ENCODE measurements around the gene PCBP2.
"Not testable (repeated sequence)": the region's sequence is repeated elsewhere in the genome, so short reads cannot be mapped to it uniquely, and the experiment has no call there.

PCBP2 gene

DNA sequence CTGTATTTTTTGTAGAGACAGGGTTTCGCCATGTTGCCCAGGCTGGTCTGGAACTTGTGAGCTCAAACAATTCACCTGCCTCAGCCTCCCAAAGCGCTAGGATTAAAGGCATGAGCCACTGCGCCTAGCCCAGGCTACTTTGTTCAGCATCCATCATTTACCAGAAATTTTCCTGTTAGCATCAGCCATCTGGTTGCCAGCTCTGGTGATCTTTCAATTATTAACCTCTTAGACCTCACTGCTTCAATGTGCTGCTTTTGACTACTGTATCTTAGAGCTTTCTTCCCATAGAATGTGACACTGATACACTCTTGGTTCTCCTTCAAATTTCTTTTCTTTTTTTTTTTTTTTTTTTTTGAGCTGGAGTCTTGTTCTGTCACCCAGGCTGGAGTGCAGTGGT is 33.7 kb upstream of the PCBP2 start:
- TF ChIP-seq, protein P1, sequence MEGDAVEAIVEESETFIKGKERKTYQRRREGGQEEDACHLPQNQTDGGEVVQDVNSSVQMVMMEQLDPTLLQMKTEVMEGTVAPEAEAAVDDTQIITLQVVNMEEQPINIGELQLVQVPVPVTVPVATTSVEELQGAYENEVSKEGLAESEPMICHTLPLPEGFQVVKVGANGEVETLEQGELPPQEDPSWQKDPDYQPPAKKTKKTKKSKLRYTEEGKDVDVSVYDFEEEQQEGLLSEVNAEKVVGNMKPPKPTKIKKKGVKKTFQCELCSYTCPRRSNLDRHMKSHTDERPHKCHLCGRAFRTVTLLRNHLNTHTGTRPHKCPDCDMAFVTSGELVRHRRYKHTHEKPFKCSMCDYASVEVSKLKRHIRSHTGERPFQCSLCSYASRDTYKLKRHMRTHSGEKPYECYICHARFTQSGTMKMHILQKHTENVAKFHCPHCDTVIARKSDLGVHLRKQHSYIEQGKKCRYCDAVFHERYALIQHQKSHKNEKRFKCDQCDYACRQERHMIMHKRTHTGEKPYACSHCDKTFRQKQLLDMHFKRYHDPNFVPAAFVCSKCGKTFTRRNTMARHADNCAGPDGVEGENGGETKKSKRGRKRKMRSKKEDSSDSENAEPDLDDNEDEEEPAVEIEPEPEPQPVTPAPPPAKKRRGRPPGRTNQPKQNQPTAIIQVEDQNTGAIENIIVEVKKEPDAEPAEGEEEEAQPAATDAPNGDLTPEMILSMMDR (IDR thresholded peaks at IDR 0.05; ENCODE audit: borderline replicate concordance, insufficient read depth, low read depth, low read length), result no peak
- no peak overlapping the region for H3K4me3 ChIP-seq (ENCODE audit: low read depth, low read length)

DNA sequence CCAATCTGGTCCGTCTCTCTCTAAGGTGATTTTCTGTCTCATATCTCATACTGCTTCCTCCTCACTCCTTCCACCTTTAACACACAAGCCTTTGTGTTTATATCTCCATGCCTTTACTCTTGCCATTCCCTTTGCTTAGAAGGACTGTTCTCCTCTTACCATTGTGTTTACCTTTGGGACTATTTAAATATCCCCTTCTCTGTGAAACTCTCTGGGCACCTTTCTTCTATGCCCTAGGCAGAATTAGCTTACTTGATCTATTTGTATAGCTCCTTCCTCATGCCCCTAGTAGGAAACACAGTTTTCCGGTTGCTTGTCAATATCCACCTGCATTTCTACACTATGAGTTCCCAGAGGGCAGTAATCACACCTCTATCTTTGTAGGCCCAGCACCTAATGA is 32.1 kb upstream of the PCBP2 start:
- TF ChIP-seq, protein P1 (IDR thresholded peaks at IDR 0.05; ENCODE audit: borderline replicate concordance, insufficient read depth, low read depth, low read length), result no peak

DNA sequence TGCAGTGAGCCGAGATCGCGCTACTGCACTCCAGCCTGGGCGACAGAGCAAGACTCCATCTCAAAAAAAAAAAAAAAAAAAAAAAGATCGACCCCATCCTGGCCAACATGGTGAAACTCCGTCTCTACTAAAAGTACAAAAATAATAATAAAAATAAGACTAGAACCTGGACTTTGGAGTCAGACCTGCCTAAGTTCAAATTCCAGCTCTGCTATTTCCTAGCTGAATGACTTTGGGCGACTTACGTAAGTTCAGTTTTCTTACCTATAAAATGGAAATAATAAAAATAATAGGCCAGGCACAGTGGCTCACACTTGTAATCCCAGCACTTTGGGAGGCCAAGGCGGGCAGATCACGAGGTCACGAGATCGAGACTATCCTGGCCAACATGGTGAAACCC is 29.7 kb upstream of the PCBP2 start:
- H3K4me3 ChIP-seq (ENCODE audit: low read depth, low read length), result not testable (repeated sequence)

More for the DNA sequence above, 32.1 kb upstream of the PCBP2 start:
- no peak overlapping the region for H3K4me3 ChIP-seq (ENCODE audit: low read depth, low read length)

DNA sequence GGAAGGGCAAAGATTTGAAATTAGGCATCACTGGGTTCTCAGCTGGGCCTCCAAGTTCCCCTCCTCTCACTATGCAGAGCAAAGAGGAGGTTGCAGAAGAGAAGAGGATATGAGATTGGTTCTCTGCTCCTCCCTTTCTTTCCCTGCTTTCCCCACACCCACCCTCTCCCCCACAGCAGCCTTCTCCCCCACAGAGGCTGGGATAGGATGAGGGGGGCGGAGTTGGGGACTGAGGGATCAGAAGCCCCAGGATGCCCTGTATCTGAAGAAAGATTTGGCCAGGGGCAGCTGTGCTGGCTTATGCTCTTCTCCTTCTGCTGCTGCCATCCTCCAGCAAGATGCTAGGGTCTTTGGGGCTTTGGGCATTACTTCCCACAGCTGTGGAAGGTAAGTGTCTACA is 28.3 kb upstream of the PCBP2 start, which contains the start of gene AMHR2:
Gene AMHR2 (plus strand): TSS at position 259 of the 400 bp plus-strand sequence. CDS start 80 bp downstream, at position 339.
- TF ChIP-seq, protein P1 (IDR thresholded peaks at IDR 0.05; ENCODE audit: borderline replicate concordance, insufficient read depth, low read depth, low read length), result no peak
- no peak within 1 kb of the TSS for H3K4me3 ChIP-seq (ENCODE audit: low read depth, low read length)

DNA sequence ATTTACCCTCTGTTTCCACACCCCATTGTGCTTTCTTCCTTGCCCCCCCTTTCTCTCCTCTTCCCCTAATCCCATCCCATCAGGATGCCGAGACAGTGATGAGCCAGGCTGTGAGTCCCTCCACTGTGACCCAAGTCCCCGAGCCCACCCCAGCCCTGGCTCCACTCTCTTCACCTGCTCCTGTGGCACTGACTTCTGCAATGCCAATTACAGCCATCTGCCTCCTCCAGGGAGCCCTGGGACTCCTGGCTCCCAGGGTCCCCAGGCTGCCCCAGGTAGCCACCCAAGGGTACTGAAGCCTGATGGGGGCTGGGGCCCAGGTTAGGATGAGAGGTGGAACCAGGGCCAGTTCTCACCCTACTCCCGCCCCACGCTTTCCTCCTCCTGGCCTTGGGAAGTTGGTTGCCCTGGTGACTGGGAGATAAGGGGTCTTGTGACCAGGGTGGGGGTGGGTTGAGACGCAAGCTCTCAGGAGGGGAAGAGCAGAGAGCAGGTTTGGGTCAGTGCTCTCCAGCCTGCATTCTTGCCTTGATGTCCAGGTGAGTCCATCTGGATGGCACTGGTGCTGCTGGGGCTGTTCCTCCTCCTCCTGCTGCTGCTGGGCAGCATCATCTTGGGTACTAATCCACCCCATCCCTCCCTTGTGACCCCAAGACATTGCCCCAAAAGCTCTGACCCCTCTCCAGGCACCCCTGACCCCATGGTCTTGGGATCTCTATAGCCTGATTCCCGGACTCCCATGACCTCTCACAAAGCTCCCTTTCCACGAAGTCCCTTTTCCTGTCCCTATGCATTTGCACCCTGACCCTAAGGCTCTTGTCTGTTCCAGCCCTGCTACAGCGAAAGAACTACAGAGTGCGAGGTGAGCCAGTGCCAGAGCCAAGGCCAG is 27.0 kb upstream of the PCBP2 start:
- TF ChIP-seq, protein P1 (IDR thresholded peaks at IDR 0.05; ENCODE audit: borderline replicate concordance, insufficient read depth, low read depth, low read length), result no peak
- no peak overlapping the region for H3K4me3 ChIP-seq (ENCODE audit: low read depth, low read length)

DNA sequence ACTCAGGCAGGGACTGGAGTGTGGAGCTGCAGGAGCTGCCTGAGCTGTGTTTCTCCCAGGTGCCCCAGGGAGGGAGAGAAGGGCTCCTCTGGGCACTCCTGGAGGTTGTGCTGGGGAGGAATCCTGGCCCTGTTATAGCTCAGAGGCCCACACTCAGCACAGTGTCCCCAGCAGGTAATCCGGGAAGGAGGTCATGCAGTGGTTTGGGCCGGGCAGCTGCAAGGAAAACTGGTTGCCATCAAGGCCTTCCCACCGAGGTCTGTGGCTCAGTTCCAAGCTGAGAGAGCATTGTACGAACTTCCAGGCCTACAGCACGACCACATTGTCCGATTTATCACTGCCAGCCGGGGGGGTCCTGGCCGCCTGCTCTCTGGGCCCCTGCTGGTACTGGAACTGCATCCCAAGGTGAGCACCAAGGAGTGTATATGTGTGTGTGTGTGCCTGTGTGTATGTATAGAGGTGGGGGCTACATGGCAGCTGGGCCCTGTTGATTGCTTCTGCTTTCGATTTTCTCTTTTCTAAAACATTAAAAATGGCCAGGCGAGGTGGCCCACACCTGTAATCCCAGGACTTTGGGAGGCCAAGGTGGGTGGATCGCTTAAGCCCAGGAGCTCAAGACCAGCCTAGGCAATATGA is 26.3 kb upstream of the PCBP2 start:
- H3K4me3 ChIP-seq (ENCODE audit: low read depth, low read length), result no peak overlapping the region
- TF ChIP-seq, protein P1 (IDR thresholded peaks at IDR 0.05; ENCODE audit: borderline replicate concordance, insufficient read depth, low read depth, low read length), result no peak

DNA sequence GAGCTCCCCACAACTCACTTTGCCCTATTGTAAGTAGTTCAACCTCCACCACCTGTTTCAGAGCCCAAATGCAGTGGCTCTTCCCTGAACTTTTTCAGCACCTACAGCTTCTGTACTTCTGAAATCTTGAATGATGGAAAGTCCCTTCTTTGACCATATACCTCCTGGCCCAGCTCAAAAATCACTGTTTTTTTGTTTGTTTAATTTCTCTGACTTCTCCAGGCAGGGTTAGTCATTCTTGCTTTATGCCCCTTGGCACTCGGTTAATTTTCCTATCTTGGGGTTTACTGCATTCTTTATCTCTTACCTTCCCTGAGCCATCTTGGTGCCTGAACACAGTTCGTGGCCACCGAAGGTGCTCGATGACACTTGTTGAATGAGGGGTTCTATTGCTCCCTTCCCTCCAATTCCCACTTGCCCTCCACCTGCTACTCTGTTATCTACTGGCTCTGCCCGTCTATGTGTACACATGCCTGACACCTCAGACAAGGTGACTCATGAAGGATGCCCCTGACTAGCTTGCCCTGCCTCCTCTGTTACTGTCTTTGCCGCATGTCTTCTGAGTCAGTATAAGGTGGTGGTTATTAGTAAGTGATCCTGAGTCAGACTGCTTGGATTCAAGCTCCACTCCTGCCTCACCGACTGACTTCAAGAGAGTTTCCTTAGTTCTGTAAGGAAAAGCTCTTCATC is 23.9 kb upstream of the PCBP2 start:
- TF ChIP-seq, protein P1 (IDR thresholded peaks at IDR 0.05; ENCODE audit: borderline replicate concordance, insufficient read depth, low read depth, low read length), result no peak
- no peak overlapping the region for H3K4me3 ChIP-seq (ENCODE audit: low read depth, low read length)

Data from GM12875 (cell line).